Activated CD4-positive, CD25-positive, alpha-beta regulatory T cell treated with anti-CD3 and anti-CD28 coated beads, Interleukin-2, amount 50 U/mL, for 16 hours (primary cell): ENCODE measurements around the gene IDI2.
"Not testable (repeated sequence)": the region's sequence is repeated elsewhere in the genome, so short reads cannot be mapped to it uniquely, and the experiment has no call there.

Experiments used
- DNase-seq: peaks from one replicate; pipeline ENCODE4 v3.0.0-alpha.2; 2020; ENCODE audit warnings: low read depth, low spot score

IDI2 gene

DNA sequence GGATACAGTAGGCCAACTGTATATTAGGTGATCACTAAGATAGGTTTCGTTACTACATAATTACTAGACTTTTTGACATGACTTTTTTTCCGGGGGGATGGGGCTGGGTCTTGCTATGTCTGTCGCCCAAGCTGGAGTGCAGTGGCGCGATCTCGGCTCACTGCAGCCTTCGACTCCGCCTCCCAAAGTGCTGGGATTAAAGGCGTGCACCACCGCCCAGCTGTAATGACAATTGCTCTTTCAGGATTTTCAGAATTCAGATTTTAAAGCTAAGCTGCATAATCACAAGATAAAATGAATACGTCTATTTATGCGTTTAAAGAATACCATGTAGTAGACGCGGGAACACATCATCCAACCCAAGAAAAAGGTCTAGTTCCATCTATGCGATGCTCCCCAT is 22.3 kb upstream of the IDI2 start:
- DNase-seq = no peak

DNA sequence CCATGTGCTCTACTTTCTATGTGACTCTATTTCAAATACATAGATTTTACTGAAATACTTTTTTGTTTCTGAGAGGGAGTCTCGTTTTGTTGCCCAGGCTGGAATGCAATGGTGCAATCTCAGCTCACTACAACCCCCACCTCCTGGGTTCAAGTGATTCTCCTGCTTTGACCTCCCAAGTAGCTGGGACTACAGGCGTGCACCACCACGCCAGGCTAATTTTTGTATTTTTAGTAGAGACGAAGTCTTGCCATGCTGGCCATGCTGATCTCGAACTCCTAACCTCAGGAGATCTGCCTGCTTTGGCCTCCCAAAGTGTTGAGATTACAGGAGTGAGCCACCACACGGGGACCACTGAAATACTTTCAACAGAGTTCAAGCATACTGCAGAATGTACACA is 19.8 kb upstream of the IDI2 start:
- DNase-seq = no peak

- no peak for DNase-seq
These were observed 19.3 kb upstream of the IDI2 start for GRCh38 chr10:1044964-1045363.

DNA sequence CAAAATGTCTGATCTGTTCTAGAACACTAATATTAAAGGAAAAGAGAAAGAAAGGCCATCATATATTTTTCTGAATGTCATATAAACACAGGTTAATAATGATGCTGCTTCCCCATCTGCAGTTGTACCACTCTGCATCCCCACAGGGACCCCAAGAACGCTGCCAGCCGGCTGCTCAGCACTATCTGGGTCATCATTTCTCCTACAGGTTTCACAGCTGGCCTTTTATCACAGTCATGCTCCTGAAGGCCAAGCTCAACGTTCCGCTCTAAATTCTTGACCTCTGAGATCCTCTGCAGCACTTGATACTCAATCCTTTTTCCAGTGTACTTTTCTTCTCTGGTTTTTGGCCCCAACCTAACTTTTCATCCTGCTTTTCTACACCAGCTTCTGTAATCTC is 18.5 kb upstream of the IDI2 start:
- DNase-seq = no peak

DNA sequence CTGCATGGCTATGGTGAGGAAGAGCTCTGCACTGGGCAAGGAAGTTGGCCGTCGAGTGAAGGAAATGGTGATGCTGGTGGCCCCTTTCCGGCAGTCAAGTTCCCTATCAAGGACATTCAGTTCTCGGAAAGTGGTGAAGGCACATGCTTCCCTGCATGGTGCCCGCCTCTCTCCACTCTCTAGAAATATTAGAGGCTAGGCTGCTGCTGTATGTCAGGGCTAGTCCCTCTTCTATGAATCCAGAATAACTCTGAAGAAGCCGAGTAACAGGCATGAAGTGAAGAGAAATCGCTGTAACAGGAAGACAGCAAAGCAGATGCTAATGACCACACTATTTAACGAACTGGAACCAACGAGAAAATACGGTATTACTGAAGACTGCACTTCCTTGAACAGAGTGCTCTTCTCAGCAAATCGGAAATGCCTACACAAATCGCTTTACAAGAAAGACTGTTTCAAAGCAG is 17.9 kb upstream of the IDI2 start:
- DNase-seq = no peak

DNA sequence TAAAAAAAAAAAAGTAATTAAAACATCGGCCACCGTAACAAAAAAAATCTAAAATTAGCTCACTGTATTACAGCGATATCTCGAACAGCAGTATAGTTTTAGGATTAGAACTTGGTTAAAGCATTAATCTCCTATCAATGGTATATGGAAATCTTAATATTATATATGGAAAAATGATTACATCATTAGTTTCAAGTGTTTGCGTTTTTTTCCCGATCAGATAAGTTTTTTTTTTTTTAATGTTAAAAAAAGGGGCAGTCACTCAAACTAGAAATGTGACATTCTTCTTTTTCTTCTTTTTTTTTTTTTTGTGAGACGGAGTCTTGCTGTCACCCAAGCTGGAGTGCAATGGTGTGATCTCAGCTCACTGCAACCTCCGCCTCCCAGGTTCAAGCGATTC is 15.9 kb upstream of the IDI2 start:
- DNase-seq = no peak

DNA sequence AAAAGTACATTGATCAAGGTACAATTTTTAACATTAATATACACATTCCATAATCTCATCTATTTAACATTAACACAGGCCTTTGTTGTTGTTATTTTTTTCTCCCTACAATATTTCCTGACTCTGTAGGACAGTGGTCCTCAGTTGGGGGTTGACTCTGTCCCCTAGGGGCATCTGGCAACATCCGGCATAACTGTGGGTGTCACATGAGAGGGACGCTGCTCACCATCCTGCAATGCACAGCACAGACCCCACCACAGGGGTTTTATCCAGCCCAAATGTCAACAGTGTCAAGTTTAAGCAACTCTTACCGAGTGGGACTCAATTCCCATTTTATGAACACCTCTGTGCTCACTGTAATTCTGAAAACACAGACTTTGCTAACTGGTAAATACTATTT is 14.5 kb upstream of the IDI2 start:
- DNase-seq = no peak

DNA sequence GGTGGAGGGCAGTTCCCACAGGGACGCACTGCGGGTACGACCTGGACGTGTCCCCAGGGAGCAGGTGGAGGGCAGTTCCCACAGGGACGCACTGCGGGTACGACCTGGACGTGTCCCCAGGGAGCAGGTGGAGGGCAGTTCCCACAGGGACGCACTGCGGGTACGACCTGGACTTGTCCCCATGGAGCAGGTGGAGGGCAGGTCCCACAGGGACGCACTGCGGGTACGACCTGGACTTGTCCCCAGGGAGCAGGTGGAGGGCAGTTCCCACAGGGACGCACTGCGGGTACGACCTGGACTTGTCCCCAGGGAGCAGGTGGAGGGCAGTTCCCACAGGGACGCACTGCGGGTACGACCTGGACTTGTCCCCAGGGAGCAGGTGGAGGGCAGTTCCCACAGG is 13.1 kb upstream of the IDI2 start:
- not testable (repeated sequence) for DNase-seq

- no peak for DNase-seq
These were observed 11.4 kb upstream of the IDI2 start for GRCh38 chr10:1037098-1037497.

DNA sequence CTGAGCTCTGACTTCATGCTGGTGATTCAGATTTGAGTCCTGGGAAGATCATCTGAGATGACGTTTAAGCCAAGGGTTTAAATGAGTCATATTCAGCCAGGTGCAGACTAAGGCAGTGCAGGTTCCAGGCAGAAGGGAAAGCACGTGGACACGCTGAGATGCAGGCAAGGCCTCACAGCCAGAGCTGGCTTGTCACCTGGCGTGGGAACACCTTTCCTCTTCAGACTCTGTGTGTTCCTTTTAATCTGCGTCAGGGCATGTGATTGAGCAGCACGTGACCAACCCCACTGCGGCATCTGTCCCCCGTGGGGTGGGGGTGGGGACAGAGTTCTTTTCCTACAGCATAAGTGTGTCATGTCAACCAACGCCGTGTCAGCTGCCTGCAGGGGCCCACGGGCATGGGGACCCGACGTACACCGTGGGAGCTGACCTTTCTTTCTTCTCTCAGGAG is 10.7 kb upstream of the IDI2 start:
- DNase-seq = no peak

GRCh38 chr10:1035201-1035600 is 9.5 kb upstream of the IDI2 start:
- DNase-seq = no peak

GRCh38 chr10:1034758-1035157 is 9.1 kb upstream of the IDI2 start:
- DNase-seq = no peak

GRCh38 chr10:1033601-1034000 is 7.9 kb upstream of the IDI2 start:
- no peak for DNase-seq

DNA sequence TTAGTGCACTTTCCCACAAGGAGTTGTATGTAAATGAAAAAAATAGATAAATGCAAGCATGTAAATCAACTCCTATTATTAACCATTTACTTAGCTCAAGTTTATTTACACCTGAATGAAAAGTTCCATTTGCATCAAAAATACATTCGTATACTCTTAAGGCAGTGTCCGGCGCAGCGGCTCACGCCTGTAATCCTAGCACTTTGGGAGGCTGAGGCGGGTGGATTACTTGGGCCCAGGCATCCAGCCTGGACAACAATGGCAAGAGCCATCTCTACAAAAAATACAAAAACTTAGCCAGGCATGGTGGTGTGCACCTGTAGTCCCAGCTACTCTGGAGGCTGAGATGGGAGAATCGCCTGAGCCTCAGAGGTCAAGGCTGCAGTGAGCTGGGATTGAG is 4.2 kb upstream of the IDI2 start:
- DNase-seq = no peak

- no peak for DNase-seq
These were observed 919 bp upstream of the IDI2 start for GRCh38 chr10:1026578-1026977.

- DNase-seq = no peak
These were observed 1.6 kb downstream of the IDI2 start for GRCh38 chr10:1024103-1024502.

GRCh38 chr10:1022413-1022812 is 3.2 kb downstream of the IDI2 start:
- DNase-seq = no peak

GRCh38 chr10:1020958-1021357 is 4.7 kb downstream of the IDI2 start:
- DNase-seq = no peak

GRCh38 chr10:1020460-1020859 is 5.2 kb downstream of the IDI2 start:
- no peak for DNase-seq

GRCh38 chr10:1019362-1019761 is 6.3 kb downstream of the IDI2 start:
- DNase-seq = no peak

DNA sequence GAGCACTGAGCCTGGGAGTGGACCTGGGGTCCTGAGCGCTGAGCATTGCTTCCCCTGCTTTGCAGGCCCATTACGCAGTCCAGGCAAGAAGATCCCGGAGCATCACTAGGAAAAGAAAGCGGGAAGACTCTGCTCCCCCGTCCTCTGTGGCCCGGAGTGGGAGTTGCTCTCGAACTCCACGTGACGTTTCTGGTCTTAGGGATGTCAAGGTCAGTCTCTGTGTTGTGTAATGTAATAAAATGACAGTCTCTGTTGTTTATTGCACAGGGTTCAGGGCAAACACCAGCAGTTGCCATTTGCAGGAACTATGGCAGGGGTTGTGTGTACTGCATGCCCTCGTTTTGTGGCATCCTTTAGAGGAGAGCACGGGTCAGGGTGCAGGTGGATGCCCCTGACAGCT is 10.0 kb downstream of the IDI2 start:
- no peak for DNase-seq

DNA sequence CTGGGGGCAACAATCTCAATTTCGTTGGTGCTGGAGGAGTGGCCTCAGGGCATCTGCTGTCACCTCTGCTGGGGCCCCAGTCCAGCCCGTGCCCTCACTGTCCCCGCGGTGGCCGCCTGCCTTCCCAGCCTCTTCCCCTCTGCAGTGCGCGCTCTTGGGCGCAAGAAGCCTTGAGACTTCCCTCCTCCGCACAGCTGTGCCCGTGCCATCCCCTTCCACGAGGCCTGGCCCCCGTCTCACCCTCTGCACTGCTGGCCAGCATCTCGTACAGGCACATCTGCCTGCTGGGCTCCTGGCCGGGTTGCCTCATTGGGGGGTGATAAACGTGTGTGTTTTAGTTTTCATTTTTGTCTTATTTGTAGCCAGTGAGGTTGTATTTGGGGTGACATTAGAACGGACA is 14.0 kb downstream of the IDI2 start:
- DNase-seq = no peak

DNA sequence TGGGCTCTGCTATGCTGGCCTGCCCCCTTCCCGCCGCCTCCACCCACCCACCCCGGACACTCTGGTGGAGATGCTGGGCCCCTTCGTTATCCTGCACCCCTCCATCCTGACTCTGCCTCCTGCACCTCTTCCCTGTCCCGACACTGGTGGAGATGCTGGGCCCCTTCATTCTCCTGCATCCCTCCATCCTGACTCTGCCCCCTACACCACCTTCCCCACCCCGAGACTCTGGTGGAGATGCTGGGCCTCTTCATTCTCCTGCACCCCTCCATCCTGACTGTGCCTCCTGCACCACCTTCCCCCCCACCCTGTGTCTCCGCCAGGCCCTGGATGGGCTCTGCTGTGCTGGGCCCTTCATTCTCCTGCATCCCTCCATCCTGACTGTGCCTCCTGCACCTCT is 15.0 kb downstream of the IDI2 start:
- DNase-seq = no peak

- not testable (repeated sequence) for DNase-seq
These were observed 15.7 kb downstream of the IDI2 start for GRCh38 chr10:1009947-1010346.

GRCh38 chr10:1009071-1009494 is 16.6 kb downstream of the IDI2 start:
- no peak for DNase-seq
